A549 (cell line): ENCODE data around the gene PDE3A. TPM values are rescaled to one million over a fixed set of nuclear protein-coding genes. Genes with fewer than 3 reads are reported as not detected.

Source experiments
- ATAC-seq, 2 experiments: fragments of 200-7000 bp in 1 of 2; fragments of >200 bp in 1 of 2; cut with Nextera tagmentation in 1 of 2; cut with Tn5 transposase in 1 of 2; 3 replicates each; pipeline versions ENCODE4 v1.8.0 to v1.9.1; 2018 to 2020; ENCODE audit warnings: mild to moderate bottlenecking in 1 of 2, moderate library complexity in 1 of 2
- CTCF ChIA-PET: fragments of 300-600 bp; sonication (Branson Sonifier 250); formaldehyde crosslinking; extraction: SDS; loops from one replicate; lab custom pipeline; 2021; ENCODE audit warnings: antibody characterized with exemption, inconsistent platforms; lab: Yijun Ruan, JAX
- POLR2A ChIA-PET: fragments of 350-600 bp; formaldehyde crosslinking; extraction: SDS; loops from one replicate; lab custom pipeline; 2021; ENCODE audit warnings: antibody characterized with exemption, inconsistent platforms; lab: Yijun Ruan, JAX
- DNase-seq, 2 experiments: peaks; one replicate each; pipeline versions ENCODE4 v3.0.0 to v3.0.0-alpha.2; 2011 to 2016; ENCODE audit warnings: low read depth in 1 of 2, low spot score in 1 of 2
- FAIRE-seq: peaks from 2 replicates; lab custom pipeline; 2011; peaks lifted over from hg19 to GRCh38; lab: Jason Lieb, UNC
- H3K27ac ChIP-seq, 2 experiments: fragments of >200 bp; sonication (Bioruptor Twin); formaldehyde crosslinking; 3 replicates each; pipeline ENCODE4 v1.5.1; 2016 to 2017
- H3K4me1 ChIP-seq: fragments of >200 bp; sonication (Bioruptor Twin); formaldehyde crosslinking; 3 replicates; pipeline ENCODE4 v1.6.1; 2016
- H3K4me2 ChIP-seq: fragments of >200 bp; sonication (Bioruptor Twin); formaldehyde crosslinking; 3 replicates; pipeline ENCODE4 v1.6.1; 2016
- H3K4me3 ChIP-seq: fragments of >200 bp; sonication (Bioruptor Twin); formaldehyde crosslinking; 3 replicates; pipeline ENCODE4 v1.5.1; 2016
- H3K9me3 ChIP-seq: fragments of >200 bp; sonication (Bioruptor Twin); formaldehyde crosslinking; 3 replicates; pipeline ENCODE4 v1.6.1; 2016
- CBX8 ChIP-seq: fragments of 200-600 bp; sonication (generic); IDR thresholded peaks from 2 replicates; pipeline ENCODE4 v1.6.1; 2016
- CEBPB ChIP-seq, 2 experiments: fragments of >200 bp in 1 of 2; sonication (Bioruptor Twin) in 1 of 2; formaldehyde crosslinking in 1 of 2; IDR thresholded peaks; 2 replicates each; pipeline ENCODE4 v1.6.1; 2012 to 2016
- CHD2 ChIP-seq: fragments of 150-350 bp; IDR thresholded peaks from 2 replicates; pipeline ENCODE4 v1.6.1; 2014; ENCODE audit warnings: low read length; ENCODE audit not compliant: partially characterized antibody
- EHF ChIP-seq: fragments of 250-450 bp; sonication (Bioruptor Pico); IDR thresholded peaks from 2 replicates; pipeline ENCODE4 v1.5.0; 2020; ENCODE audit warnings: mild to moderate bottlenecking
- EHMT2 ChIP-seq: fragments of 200-600 bp; sonication (generic); IDR thresholded peaks from 2 replicates; pipeline ENCODE4 v1.6.1; 2016; ENCODE audit warnings: antibody characterized with exemption, low read depth, mild to moderate bottlenecking, moderate library complexity
- ESRRA ChIP-seq: fragments of 150-350 bp; IDR thresholded peaks from 2 replicates; pipeline ENCODE4 v1.6.1; 2014; ENCODE audit warnings: mild to moderate bottlenecking, low read length, borderline replicate concordance
- FOSL2 ChIP-seq, 2 experiments: fragments of 450-650 bp in 1 of 2; fragments of >200 bp in 1 of 2; sonication (Bioruptor Twin) in 1 of 2; formaldehyde crosslinking; IDR thresholded peaks; 2 replicates each; pipeline versions ENCODE4 v1.5.0 to v1.6.1; 2016 to 2020; ENCODE audit warnings: mild to moderate bottlenecking in 1 of 2, moderate library complexity in 1 of 2
- GATA3 ChIP-seq: IDR thresholded peaks from 2 replicates; pipeline ENCODE4 v1.6.1; 2012; ENCODE audit warnings: borderline replicate concordance
- HOXB13 ChIP-seq: fragments of 250-450 bp; sonication (Bioruptor Pico); IDR thresholded peaks from 2 replicates; pipeline ENCODE4 v1.5.0; 2020; ENCODE audit warnings: low read depth, mild to moderate bottlenecking, moderate library complexity
- HOXB5 ChIP-seq: fragments of 250-450 bp; sonication (Bioruptor Pico); IDR thresholded peaks from 2 replicates; pipeline ENCODE4 v1.5.0; 2020; ENCODE audit warnings: mild to moderate bottlenecking, moderate library complexity
- KDM5A ChIP-seq: fragments of 200-600 bp; sonication (generic); IDR thresholded peaks from 2 replicates; pipeline ENCODE4 v1.6.1; 2016; ENCODE audit warnings: antibody characterized with exemption, mild to moderate bottlenecking
- MAFK ChIP-seq: fragments of 450-650 bp; IDR thresholded peaks from 2 replicates; pipeline ENCODE4 v1.6.1; 2014; ENCODE audit not compliant: partially characterized antibody
- MAZ ChIP-seq: fragments of 150-350 bp; IDR thresholded peaks from 2 replicates; pipeline ENCODE4 v1.6.1; 2014; ENCODE audit warnings: antibody characterized with exemption, low read depth, low read length, borderline replicate concordance
- MYC ChIP-seq: IDR thresholded peaks from 2 replicates; pipeline ENCODE4 v1.6.1; 2012; ENCODE audit warnings: mild to moderate bottlenecking, inconsistent platforms, low read length, improper control_type of control experiment, borderline replicate concordance
- NFE2L2 ChIP-seq: fragments of 150-350 bp; conservative IDR thresholded peaks from 2 replicates; pipeline ENCODE4 v1.6.1; 2014; ENCODE audit warnings: low read length
- POLR2A ChIP-seq: IDR thresholded peaks from 2 replicates; pipeline ENCODE4 v1.6.1; 2012; ENCODE audit warnings: mild to moderate bottlenecking, low read length
- RAD21 ChIP-seq, 2 experiments: fragments of >200 bp in 1 of 2; sonication (Bioruptor Twin) in 1 of 2; formaldehyde crosslinking in 1 of 2; IDR thresholded peaks in 1 of 2; conservative IDR thresholded peaks in 1 of 2; 2 replicates in 1 of 2; 3 replicates in 1 of 2; pipeline ENCODE4 v1.6.1; 2012 to 2018; ENCODE audit warnings: inconsistent platforms in 1 of 2
- RARB ChIP-seq: fragments of 250-450 bp; sonication (Bioruptor Pico); IDR thresholded peaks from 2 replicates; pipeline ENCODE4 v1.8.0; 2021; ENCODE audit warnings: mild to moderate bottlenecking, moderate library complexity
- RFX5 ChIP-seq: fragments of 450-650 bp; IDR thresholded peaks from 2 replicates; pipeline ENCODE4 v1.7.1; 2014; ENCODE audit warnings: antibody characterized with exemption, mild to moderate bottlenecking, moderate library complexity
- SMC3 ChIP-seq: fragments of >200 bp; sonication (Bioruptor Twin); formaldehyde crosslinking; IDR thresholded peaks from 3 replicates; pipeline ENCODE4 v1.6.1; 2018; ENCODE audit warnings: inconsistent platforms
- SREBF2 ChIP-seq: fragments of 450-650 bp; IDR thresholded peaks from 2 replicates; pipeline ENCODE4 v1.6.1; 2014; ENCODE audit warnings: mild to moderate bottlenecking, moderate library complexity
- TP53 ChIP-seq: fragments of 250-450 bp; sonication (Bioruptor Pico); IDR thresholded peaks from 2 replicates; pipeline ENCODE4 v1.5.0; 2021; ENCODE audit warnings: mild to moderate bottlenecking, moderate library complexity
- ZC3H11A ChIP-seq: fragments of 450-650 bp; IDR thresholded peaks from 2 replicates; pipeline ENCODE4 v1.6.1; 2014; ENCODE audit warnings: antibody characterized with exemption, mild to moderate bottlenecking
- ZFP36 ChIP-seq: fragments of 450-650 bp; IDR thresholded peaks from 2 replicates; pipeline ENCODE4 v1.6.1; 2014; ENCODE audit warnings: borderline replicate concordance; ENCODE audit not compliant: partially characterized antibody
- WGBS: methylation state at CpG from one replicate; pipeline ENCODE4 v1.1.6; 2017; ENCODE audit errors: missing lambda C conversion rate; 5-methylcytosine and 5-hydroxymethylcytosine counted together
- polyA plus RNA-seq, 4 experiments: library from polyadenylated mRNA; depleted of rRNA in 3 of 4; stranded (reverse); fragments of >200 nt; fragmentation: RNase III in 1 of 4; extraction: RNeasy Plus Mini Kit Qiagen cat#74134 plus additional on column Dnase treatment in 1 of 4; gene quantifications; 2 replicates in 3 of 4; 3 replicates in 1 of 4; pipeline ENCODE4 v1.2.3, GENCODE V29; 2011 to 2017
- TF ChIP-seq, protein P1 (sequence below): IDR thresholded peaks from 2 replicates; pipeline ENCODE4 v1.6.1; 2012; ENCODE audit warnings: low read depth, borderline replicate concordance
- TF ChIP-seq, protein P2 (sequence below): IDR thresholded peaks from 2 replicates; pipeline ENCODE4 v1.6.1; 2012
- TF ChIP-seq, protein P3 (sequence below): fragments of 150-350 bp; IDR thresholded peaks from 2 replicates; pipeline ENCODE4 v1.6.1; 2014; ENCODE audit warnings: low read depth, mild to moderate bottlenecking, low read length
- TF ChIP-seq, protein P4 (sequence below): fragments of 250-450 bp; sonication (Bioruptor Pico); IDR thresholded peaks from 2 replicates; pipeline ENCODE4 v1.5.0; 2021; ENCODE audit warnings: mild to moderate bottlenecking, moderate library complexity, borderline replicate concordance
- TF ChIP-seq, protein P5 (sequence below): fragments of 250-450 bp; sonication (Bioruptor Pico); IDR thresholded peaks from 2 replicates; pipeline ENCODE4 v1.5.0; 2020; ENCODE audit warnings: low read depth, mild to moderate bottlenecking, moderate library complexity
- TF ChIP-seq, protein P6 (sequence below): fragments of >200 bp; sonication (Bioruptor Twin); formaldehyde crosslinking; IDR thresholded peaks from 3 replicates; pipeline ENCODE4 v1.6.1; 2016

Gene PDE3A
- polyA plus RNA-seq, 2 of the 4 experiments (the other 2 are of a cell fraction) = 7.6 to 12.7 TPM

DNA sequence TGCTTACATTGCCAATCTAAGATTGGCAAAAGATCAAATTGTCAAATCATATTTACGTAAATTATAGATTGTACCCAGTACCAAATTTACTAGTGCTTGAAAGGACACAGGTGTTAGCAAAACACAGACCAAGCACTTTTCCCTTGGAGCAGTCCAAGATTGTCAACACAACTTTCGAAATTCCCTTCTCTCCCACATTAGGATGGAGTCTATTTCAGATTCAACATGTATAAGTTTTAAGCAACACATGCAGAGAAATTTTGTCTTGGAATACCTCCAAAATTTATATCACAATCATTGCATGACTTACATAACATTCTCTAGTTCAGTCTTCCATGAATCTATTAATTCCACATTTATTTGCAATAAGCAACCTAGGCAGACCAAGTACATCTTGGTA lies 251.9 kb downstream of the PDE3A start:
- Histone ChIP-seq H3K27ac (no peak overlapping the region), H3K4me1 (0 out of 3 replicates have a peak, but pooled peaks cover 4% of the 10 kb centered on the region), H3K9me3 (no peaks in the 10 kb centered on the region), H3K4me3 (no peak overlapping the region), H3K4me2 (no peak overlapping the region)
- TF ChIP-seq RFX5 (no peak), TP53 (no peak), RARB (CRISPR knock-in tag) (no peak), MYC (no peak), MAFK (no peak), ESRRA (no peak), CBX8 (no peak), MAZ (no peak), EHF (CRISPR knock-in tag) (no peak), SREBF2 (no peak), GATA3 (no peak), KDM5A (no peak), POLR2A (no peak), ZFP36 (no peak), NFE2L2 (no peak)
- TF ChIP-seq, protein P1, sequence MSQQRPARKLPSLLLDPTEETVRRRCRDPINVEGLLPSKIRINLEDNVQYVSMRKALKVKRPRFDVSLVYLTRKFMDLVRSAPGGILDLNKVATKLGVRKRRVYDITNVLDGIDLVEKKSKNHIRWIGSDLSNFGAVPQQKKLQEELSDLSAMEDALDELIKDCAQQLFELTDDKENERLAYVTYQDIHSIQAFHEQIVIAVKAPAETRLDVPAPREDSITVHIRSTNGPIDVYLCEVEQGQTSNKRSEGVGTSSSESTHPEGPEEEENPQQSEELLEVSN = no peak
- TF ChIP-seq, protein P2, sequence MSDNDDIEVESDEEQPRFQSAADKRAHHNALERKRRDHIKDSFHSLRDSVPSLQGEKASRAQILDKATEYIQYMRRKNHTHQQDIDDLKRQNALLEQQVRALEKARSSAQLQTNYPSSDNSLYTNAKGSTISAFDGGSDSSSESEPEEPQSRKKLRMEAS = no peak
- TF ChIP-seq, protein P3, sequence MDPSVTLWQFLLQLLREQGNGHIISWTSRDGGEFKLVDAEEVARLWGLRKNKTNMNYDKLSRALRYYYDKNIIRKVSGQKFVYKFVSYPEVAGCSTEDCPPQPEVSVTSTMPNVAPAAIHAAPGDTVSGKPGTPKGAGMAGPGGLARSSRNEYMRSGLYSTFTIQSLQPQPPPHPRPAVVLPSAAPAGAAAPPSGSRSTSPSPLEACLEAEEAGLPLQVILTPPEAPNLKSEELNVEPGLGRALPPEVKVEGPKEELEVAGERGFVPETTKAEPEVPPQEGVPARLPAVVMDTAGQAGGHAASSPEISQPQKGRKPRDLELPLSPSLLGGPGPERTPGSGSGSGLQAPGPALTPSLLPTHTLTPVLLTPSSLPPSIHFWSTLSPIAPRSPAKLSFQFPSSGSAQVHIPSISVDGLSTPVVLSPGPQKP = no peak
- DNase-seq (no peak), FAIRE-seq (no peak), ATAC-seq (no peak)
- 90% methylated on average over 2 of the region's 2 CpGs for WGBS
- ChIA-PET POLR2A (no interaction called here), CTCF (no interaction called here)

DNA sequence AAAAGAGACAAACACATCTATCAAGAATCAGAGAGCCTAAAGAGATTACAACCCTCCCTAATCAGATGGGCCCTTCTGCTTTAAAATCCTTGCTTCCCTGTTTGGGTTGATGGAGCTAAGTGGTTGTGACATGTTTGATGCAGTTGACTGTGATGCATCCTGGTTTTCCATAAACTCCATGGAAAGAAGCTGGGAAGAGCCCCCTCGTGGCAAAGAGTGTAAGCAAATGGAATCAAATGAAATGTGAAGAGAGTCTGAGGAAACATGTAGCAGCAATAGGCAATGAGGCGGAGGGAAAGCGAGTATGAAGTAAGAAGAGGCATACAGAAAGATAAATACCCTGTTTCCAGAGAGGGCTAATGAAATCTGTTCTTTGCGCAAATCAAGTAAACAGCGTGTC lies 256.4 kb downstream of the PDE3A start:
- Histone ChIP-seq H3K4me1 (peaks cover 38% of the 10 kb centered on the region), H3K4me2 (no peak overlapping the region), H3K9me3 (no peaks in the 10 kb centered on the region), H3K27ac (peak overlapping the region in 1 of 2 experiments; percentile 48; a peak in 2 of 6 replicates), H3K4me3 (no peak overlapping the region)
- CTCF ChIA-PET = interaction anchor here (0.6 to 1.3 kb wide), 6 partner anchors 9 to 867 kb away, joined by 3 to 4 read pairs (median 3); no protein-coding TSS in a partner anchor
- ATAC-seq = peak; percentile 70 to 76; a peak in 5 of 6 replicates
- FAIRE-seq = peak; percentile 32
- POLR2A ChIA-PET = no interaction called here
- DNase-seq = peak in 1 of 2 experiments; percentile 79
- 42% methylated on average over 5 of the region's 5 CpGs for WGBS
- TF ChIP-seq, protein P4, sequence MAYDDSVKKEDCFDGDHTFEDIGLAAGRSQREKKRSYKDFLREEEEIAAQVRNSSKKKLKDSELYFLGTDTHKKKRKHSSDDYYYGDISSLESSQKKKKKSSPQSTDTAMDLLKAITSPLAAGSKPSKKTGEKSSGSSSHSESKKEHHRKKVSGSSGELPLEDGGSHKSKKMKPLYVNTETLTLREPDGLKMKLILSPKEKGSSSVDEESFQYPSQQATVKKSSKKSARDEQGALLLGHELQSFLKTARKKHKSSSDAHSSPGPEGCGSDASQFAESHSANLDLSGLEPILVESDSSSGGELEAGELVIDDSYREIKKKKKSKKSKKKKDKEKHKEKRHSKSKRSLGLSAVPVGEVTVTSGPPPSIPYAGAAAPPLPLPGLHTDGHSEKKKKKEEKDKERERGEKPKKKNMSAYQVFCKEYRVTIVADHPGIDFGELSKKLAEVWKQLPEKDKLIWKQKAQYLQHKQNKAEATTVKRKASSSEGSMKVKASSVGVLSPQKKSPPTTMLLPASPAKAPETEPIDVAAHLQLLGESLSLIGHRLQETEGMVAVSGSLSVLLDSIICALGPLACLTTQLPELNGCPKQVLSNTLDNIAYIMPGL (CRISPR knock-in tag) = no peak
- TF ChIP-seq GATA3 (no peak), POLR2A (no peak), RAD21 (conservative IDR thresholded peaks at IDR 0.05 in 1 of 2, IDR thresholded peaks at IDR 0.05 in 1 of 2) (peak; percentile 56 to 69), CBX8 (no peak), KDM5A (no peak), SMC3 (peak; percentile 65), TP53 (no peak), CEBPB (IDR thresholded peaks at IDR 0.05) (0 out of 4 replicates have a peak, but pooled peaks of 1 of the 2 experiments have one; percentile 13), EHMT2 (no peak), MYC (no peak), RFX5 (no peak), HOXB5 (CRISPR knock-in tag) (no peak), CHD2 (no peak), HOXB13 (CRISPR knock-in tag) (no peak), ZC3H11A (no peak), FOSL2 (IDR thresholded peaks at IDR 0.05) (no peak), FOSL2 (CRISPR knock-in tag; IDR thresholded peaks at IDR 0.05) (no peak)
- TF ChIP-seq, protein P1 = no peak
- TF ChIP-seq, protein P5, sequence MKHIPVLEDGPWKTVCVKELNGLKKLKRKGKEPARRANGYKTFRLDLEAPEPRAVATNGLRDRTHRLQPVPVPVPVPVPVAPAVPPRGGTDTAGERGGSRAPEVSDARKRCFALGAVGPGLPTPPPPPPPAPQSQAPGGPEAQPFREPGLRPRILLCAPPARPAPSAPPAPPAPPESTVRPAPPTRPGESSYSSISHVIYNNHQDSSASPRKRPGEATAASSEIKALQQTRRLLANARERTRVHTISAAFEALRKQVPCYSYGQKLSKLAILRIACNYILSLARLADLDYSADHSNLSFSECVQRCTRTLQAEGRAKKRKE (CRISPR knock-in tag) = no peak
- TF ChIP-seq, protein P6, sequence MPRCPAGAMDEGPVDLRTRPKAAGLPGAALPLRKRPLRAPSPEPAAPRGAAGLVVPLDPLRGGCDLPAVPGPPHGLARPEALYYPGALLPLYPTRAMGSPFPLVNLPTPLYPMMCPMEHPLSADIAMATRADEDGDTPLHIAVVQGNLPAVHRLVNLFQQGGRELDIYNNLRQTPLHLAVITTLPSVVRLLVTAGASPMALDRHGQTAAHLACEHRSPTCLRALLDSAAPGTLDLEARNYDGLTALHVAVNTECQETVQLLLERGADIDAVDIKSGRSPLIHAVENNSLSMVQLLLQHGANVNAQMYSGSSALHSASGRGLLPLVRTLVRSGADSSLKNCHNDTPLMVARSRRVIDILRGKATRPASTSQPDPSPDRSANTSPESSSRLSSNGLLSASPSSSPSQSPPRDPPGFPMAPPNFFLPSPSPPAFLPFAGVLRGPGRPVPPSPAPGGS = no peak
- TF ChIP-seq, protein P2 = no peak
